ENCODE measurements around the gene MRPL34. TPM values are rescaled to one million over a fixed set of nuclear protein-coding genes. Genes with fewer than 3 reads are reported as not detected.
A peak's percentile ranks its signal among the peaks of the same experiment; 100 is the strongest.

The MRPL34 gene
- total and polyA plus RNA-seq, 9 of the 15 experiments (the other 6 are each of a cell fraction or from before 2014, with no cell fraction given): 11.5 to 256 (median 72.5) TPM

DNA sequence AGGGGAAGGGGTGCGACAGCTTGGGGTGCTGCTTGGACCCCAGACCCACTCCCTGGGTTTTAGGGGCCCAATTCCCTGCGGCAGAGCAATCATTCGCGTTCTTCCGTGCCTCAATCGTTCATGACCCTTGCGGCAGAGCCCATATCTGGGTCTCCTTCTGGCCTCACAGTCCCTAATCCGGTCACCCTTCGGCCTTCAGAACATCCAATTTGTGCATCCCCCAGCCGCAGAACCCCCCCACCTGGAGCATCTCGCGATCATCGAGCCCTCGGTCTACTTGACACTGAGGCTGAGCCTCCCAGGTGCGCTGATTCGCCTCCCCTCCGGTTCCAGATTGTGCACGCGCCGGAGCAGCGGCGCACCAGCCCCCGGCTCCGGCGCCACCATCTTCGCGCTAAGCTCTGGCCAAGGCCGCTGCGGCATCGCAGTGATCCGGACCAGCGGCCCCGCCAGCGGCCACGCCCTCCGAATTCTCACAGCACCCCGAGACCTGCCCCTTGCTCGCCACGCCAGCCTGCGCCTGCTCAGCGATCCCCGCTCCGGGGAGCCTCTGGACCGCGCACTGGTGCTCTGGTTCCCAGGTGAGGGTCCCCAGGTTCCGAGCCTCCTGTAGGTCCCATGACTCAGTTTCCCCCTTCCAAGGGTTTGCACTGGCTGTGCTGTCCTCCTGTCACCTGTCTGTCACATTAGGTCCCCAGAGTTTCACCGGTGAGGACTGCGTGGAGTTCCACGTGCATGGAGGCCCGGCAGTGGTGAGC lies 32.2 kb downstream of the MRPL34 start (continued):
- TF ChIP-seq HNRNPH1 (optimal IDR thresholded peaks at IDR 0.05; ENCODE audit: low read depth, low read length) (no peak), BACH1 (tag; IDR thresholded peaks at IDR 0.05) (no peak), SNRNP70 (optimal IDR thresholded peaks at IDR 0.05; ENCODE audit: low read depth, low read length) (no peak), PHB (CRISPR knock-in tag; IDR thresholded peaks at IDR 0.05) (0 out of 2 replicates have a peak, but pooled peaks have one; percentile 15), RBM14 (IDR thresholded peaks at IDR 0.05; ENCODE audit: borderline replicate concordance, insufficient read depth, low read depth, low read length) (no peak), SMAD3 (CRISPR knock-in tag; conservative IDR thresholded peaks at IDR 0.05) (no peak), ZKSCAN3 (CRISPR knock-in tag; IDR thresholded peaks at IDR 0.05) (no peak), NCOR1 (IDR thresholded peaks at IDR 0.05) (no peak), ZNF121 (CRISPR knock-in tag; conservative IDR thresholded peaks at IDR 0.05) (no peak), POLR3G (IDR thresholded peaks at IDR 0.05; ENCODE audit: extremely low read depth, insufficient read length, insufficient replicate concordance) (no peak), HDAC6 (IDR thresholded peaks at IDR 0.05; ENCODE audit: low read depth, low read length) (no peak), CC2D1A (IDR thresholded peaks at IDR 0.05) (no peak), MTA2 (IDR thresholded peaks at IDR 0.05; ENCODE audit: low read depth) (no peak)
- TF ChIP-seq, protein P1, sequence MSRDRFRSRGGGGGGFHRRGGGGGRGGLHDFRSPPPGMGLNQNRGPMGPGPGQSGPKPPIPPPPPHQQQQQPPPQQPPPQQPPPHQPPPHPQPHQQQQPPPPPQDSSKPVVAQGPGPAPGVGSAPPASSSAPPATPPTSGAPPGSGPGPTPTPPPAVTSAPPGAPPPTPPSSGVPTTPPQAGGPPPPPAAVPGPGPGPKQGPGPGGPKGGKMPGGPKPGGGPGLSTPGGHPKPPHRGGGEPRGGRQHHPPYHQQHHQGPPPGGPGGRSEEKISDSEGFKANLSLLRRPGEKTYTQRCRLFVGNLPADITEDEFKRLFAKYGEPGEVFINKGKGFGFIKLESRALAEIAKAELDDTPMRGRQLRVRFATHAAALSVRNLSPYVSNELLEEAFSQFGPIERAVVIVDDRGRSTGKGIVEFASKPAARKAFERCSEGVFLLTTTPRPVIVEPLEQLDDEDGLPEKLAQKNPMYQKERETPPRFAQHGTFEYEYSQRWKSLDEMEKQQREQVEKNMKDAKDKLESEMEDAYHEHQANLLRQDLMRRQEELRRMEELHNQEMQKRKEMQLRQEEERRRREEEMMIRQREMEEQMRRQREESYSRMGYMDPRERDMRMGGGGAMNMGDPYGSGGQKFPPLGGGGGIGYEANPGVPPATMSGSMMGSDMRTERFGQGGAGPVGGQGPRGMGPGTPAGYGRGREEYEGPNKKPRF (IDR thresholded peaks at IDR 0.05; ENCODE audit: low read depth, low read length): no peak
- TF ChIP-seq, protein P2, sequence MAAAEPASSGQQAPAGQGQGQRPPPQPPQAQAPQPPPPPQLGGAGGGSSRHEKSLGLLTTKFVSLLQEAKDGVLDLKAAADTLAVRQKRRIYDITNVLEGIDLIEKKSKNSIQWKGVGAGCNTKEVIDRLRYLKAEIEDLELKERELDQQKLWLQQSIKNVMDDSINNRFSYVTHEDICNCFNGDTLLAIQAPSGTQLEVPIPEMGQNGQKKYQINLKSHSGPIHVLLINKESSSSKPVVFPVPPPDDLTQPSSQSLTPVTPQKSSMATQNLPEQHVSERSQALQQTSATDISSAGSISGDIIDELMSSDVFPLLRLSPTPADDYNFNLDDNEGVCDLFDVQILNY (CRISPR knock-in tag; IDR thresholded peaks at IDR 0.05): no peak
- TF ChIP-seq, protein P3, sequence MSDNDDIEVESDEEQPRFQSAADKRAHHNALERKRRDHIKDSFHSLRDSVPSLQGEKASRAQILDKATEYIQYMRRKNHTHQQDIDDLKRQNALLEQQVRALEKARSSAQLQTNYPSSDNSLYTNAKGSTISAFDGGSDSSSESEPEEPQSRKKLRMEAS (CRISPR knock-in tag; IDR thresholded peaks at IDR 0.05): no peak; the same call in 1 of the 2 replicates
- TF ChIP-seq, protein P4, sequence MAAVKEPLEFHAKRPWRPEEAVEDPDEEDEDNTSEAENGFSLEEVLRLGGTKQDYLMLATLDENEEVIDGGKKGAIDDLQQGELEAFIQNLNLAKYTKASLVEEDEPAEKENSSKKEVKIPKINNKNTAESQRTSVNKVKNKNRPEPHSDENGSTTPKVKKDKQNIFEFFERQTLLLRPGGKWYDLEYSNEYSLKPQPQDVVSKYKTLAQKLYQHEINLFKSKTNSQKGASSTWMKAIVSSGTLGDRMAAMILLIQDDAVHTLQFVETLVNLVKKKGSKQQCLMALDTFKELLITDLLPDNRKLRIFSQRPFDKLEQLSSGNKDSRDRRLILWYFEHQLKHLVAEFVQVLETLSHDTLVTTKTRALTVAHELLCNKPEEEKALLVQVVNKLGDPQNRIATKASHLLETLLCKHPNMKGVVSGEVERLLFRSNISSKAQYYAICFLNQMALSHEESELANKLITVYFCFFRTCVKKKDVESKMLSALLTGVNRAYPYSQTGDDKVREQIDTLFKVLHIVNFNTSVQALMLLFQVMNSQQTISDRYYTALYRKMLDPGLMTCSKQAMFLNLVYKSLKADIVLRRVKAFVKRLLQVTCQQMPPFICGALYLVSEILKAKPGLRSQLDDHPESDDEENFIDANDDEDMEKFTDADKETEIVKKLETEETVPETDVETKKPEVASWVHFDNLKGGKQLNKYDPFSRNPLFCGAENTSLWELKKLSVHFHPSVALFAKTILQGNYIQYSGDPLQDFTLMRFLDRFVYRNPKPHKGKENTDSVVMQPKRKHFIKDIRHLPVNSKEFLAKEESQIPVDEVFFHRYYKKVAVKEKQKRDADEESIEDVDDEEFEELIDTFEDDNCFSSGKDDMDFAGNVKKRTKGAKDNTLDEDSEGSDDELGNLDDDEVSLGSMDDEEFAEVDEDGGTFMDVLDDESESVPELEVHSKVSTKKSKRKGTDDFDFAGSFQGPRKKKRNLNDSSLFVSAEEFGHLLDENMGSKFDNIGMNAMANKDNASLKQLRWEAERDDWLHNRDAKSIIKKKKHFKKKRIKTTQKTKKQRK (IDR thresholded peaks at IDR 0.05; ENCODE audit: borderline replicate concordance, low read depth, low read length): no peak
- TF ChIP-seq, protein P5, sequence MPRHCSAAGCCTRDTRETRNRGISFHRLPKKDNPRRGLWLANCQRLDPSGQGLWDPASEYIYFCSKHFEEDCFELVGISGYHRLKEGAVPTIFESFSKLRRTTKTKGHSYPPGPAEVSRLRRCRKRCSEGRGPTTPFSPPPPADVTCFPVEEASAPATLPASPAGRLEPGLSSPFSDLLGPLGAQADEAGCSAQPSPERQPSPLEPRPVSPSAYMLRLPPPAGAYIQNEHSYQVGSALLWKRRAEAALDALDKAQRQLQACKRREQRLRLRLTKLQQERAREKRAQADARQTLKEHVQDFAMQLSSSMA (CRISPR knock-in tag; IDR thresholded peaks at IDR 0.05): no peak
- TF ChIP-seq, protein P6, sequence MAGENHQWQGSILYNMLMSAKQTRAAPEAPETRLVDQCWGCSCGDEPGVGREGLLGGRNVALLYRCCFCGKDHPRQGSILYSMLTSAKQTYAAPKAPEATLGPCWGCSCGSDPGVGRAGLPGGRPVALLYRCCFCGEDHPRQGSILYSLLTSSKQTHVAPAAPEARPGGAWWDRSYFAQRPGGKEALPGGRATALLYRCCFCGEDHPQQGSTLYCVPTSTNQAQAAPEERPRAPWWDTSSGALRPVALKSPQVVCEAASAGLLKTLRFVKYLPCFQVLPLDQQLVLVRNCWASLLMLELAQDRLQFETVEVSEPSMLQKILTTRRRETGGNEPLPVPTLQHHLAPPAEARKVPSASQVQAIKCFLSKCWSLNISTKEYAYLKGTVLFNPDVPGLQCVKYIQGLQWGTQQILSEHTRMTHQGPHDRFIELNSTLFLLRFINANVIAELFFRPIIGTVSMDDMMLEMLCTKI (IDR thresholded peaks at IDR 0.05; ENCODE audit: partially characterized antibody): no peak

All from K562 (cell line).